GM03348 (cell line): ENCODE data around the gene FIGLA.
"Not testable (repeated sequence)": the region's sequence is repeated elsewhere in the genome, so short reads cannot be mapped to it uniquely, and the experiment has no call there.

Experiments used
- DNase-seq: peaks from one replicate; pipeline ENCODE4 v3.0.0; 2012; ENCODE audit warnings: low spot score

Gene FIGLA

DNA sequence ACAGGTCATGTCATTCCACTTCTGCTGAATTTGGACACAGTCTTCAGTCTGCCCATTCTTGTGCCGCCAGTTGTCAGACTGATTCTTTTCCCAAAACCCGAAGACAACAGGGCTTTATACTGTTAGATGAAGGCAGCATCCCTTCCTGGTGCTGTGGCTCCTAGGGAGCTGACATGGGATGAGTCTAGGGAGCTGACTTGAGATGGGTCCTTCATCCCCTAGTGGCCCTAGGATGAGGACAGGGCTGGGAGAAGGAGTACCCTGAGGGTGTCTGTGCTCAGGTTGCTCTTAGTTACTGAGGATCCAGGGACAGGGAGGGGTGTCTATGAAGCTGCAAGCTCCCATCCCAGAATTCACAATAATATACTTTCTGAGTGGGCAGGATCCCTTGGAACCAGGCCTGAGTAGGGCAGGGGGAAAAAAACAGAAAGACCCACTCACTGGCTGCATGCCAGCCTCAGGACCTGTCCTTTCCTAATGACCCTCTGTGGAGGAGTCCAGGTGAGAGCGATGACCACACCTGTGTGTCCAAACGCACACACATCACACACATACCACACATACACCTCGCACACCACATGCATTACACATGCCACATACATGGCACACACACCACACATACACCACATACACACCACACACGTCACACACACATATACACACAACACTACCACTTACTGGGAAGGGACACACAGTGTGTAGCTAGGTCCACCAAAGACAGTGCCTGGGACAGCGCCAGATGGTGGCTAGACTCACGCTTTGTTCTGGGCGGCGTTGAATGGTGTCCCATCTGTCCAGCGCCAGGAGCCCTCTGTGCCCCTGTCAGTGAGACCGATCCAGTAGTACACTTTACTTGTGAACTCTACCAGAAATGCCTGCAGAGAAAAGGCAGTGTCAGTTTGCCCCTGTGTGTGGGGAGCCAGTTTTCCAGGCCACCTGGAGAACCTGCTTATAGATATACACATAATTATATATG lies 18.8 kb upstream of the FIGLA start:
- DNase-seq = no peak

DNA sequence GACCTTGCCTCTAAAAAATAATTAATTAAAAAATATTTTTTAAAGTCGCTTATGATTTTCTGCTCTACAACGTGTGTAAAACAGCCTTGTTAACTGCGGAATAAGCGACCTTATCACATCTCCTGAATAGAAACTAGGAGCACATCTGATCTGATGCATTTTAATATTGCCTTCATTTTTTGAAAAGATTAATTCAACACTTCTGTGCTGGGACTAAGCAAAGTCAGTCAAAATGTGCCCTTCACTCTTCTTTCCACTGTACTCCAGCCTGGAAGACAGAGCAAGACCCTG lies 17.3 kb upstream of the FIGLA start:
- no peak for DNase-seq

DNA sequence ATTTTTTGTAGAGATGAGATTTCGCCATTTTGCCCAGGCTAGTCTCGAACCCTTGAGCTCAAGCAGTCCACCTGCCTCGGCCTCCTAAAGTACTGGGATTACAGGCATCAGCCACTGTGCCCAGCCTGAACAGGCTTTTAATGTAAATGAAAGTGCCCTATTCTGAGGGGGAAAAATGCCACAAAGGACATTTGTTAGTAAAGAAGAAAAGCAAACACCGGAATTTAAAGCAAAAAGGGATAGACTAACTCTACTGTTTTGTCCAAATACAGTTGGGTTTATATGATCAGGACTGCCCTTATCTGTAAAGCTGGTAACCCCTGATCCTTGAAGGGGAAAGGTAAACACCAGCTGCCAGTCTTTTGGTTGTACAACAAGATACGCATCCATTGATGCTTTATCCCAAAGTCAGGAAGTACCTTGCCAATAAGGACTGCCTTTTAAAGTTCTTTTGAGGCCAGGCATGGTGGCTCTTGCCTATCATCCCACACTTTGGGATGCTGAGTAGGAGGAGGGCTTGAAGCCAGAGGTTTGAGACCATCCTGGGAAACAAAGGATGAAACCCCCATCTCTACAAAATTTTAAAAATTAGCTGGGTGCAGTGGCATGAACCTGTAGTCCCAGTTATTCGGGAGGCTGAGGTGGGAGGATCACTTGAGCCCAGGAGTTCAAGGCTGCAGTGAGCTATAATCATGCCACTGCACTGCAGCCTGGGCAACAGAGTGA lies 16.8 kb upstream of the FIGLA start:
- DNase-seq = no peak

DNA sequence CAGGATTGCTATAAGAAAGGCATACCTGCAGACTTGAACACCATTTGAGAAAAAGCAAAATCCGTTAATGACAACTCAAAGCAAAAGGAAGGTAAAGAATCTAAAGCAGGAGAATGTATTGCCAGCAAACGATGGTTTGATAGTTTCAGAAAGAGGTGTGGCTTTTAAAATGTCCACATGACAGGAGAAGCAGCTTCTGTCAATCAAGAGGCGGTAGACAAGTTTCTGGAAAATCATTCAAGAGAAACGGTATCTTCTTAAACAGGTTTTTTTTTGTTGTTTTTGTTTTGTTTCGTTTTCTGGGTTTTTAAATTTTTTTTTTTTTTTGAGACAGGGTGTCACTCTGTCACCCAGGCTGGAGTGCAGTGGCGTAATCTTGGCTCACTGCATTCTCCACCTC lies 16.2 kb upstream of the FIGLA start:
- no peak for DNase-seq

DNA sequence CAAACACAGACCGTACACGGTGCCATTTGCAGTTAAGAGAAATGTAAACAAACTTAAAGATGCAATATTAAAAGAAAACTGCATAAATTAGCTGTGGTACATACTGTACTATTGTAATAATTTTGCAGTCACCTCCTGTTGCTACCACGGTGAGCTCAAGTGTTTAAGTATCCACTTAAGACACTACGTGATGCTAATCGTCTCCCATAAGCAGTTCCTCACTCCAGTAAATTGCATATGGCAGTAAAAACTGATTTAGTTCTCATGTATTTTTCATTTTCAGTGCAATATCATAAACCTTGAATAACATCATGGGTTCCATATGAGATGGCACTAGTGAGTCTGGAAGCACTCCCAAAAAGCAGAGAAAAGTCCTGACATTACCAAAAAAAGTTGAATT lies 15.6 kb upstream of the FIGLA start:
- no peak for DNase-seq

DNA sequence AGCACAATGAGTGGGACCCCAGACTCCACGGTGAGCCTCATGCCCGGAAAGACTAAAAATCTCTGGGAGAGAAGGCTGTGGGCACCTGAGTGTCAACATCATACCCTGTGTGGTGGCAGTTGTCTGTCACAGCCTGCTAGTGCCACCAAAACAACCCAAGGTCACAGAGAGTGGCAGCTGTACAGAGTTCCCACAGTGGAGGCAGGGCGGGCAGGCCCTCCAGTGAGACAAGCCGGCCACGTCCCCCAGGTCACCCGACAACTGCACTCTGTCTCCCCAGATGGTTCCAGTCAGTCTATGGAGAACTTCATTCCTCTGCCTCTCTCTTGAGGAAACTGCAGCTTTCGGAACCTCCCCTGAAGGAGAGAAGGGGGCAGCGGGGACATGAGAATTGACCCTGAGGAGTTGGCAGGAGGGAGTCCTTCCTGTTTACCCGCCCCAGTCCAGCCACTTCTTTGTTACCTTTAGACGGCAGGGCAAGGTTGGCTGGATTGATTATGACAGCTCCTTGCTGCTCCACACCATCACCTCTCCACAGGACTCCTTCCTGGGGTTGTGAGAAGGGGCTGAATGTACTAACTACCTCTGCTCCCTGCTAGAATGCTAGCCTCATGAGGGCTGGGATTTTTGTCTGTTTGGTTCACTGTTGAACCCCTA lies 11.3 kb upstream of the FIGLA start:
- no peak for DNase-seq

DNA sequence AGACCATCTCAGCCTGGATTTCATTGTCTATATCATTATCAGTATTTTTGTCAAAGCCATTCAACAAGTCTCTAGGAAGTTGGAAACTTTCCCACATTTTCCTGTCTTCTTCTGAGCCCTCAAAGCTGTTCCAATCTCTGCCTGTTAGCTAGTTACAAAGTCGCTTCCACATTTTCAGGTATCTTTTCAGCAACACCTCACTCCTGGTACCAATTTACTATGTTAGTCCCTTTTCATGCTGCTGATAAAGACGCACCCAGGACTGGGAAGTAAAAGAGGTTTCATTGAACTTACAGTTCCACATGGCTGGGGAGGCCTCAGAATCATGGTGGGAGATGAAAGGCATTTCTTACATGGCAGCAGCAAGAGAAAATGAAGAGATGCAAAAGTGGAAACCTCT lies 9.3 kb upstream of the FIGLA start:
- DNase-seq = no peak

DNA sequence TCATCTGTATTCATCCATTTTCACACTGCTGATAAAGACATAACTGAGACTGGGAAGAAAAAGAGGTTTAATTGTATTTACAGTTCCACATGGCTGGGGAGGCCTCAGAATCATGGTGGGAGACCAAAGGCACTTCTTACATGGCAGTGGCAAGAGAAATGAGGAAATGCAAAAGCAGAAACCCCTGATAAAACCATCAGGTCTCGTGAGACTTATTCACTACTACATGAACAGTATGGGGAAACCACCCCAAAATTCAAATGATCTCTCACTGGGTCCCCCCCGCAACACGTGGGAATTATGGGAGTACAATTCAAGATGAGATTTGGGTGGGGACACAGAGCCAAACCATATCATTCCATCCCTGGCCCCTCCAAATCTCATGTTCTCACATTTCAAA lies 7.6 kb upstream of the FIGLA start:
- not testable (repeated sequence) for DNase-seq

DNA sequence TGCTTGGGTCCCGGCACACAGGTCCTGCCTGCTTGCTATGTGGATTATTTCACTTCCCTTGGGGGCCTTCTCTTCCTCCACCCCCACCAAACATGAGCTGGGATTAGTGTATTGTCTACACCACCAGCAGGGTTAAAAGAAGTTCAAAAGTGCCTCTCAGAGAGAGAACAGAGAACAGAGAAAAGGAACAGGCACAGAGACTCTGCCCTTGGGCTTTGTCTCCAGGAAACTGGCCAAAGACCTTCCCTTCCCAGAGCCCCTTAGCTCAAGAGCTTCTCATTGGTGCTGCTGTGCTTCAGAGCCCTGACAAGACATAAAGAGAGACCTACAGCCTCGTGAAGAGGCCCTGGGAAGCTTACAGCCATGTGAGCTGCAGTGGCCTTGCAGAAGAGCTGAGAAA lies 7.1 kb upstream of the FIGLA start:
- DNase-seq = no peak

DNA sequence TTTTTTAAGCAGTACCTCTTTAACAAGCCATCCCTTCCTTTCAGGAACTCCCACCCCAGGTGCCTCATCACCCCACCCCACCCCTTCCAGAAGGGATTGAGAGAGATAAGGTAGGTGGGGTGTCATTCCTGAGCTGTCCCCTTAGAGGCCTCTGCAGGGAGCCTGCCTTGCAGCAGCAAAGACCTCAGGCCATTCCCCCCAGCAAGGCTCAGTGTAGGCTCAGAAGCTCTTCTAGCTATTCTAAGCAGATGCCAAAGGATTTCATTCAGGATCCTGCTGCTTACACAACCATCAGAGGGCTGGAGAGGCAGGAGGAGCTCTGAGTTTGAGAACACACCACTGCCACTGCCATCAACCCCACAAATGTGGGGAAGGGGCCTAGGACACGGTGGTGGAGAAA lies 5.8 kb upstream of the FIGLA start:
- no peak for DNase-seq

DNA sequence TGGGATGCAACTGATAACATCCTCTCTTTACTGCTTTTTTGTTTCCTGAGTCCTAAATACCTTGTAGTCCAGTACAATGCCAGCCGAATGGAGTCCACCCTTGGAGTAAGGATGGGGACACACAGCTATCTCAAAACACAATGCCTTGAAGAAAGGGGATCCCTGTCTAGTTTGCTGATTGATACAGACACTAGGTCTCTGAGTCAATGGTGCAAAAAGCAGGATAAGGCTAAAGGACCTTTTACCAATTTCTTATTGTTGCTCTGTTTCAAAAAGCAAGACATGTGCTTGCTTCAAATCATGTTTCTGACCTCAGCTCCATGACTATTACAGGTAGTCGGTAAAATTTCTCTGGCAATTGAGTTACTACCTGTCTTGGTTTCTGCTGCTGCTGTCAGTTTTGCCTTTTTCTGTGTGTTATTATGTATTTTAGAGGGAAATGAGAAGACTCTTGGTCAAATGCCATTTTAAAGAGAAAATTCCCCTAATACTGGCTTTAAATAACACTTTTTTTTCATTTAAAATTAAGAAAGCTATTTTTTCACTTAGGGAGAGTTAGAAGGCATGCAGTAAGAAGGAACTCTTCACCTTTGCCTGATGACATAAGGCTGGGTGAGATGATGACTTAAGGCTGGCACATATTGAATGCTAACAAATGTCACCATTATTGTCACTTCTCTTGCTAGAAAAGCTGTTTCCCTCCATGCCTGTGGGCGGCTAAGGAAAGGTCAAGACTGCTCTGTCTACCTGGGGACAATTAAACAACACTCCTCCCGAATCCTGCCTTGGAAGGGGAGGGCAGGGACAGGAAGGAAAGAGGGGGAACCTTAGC lies 4.9 kb upstream of the FIGLA start:
- no peak for DNase-seq

DNA sequence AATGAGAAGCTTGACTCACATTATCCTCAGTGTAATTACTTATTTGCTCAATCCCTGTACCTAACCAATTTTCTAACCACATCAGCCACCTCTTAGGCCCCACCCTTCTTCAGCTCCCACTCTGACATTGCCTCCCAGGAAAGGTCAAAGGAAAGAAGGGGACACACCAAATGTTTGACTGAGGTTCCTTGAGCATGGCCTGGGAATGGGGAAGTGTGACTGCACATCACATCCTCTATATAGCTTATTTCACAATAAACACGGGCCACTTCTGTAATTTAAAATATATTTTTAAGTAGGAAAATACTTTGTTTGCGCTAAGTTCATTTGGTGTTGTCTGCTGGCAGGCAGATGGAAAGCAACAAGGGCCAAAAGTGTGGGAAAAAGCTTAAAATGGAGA lies 3.0 kb upstream of the FIGLA start:
- no peak for DNase-seq

DNA sequence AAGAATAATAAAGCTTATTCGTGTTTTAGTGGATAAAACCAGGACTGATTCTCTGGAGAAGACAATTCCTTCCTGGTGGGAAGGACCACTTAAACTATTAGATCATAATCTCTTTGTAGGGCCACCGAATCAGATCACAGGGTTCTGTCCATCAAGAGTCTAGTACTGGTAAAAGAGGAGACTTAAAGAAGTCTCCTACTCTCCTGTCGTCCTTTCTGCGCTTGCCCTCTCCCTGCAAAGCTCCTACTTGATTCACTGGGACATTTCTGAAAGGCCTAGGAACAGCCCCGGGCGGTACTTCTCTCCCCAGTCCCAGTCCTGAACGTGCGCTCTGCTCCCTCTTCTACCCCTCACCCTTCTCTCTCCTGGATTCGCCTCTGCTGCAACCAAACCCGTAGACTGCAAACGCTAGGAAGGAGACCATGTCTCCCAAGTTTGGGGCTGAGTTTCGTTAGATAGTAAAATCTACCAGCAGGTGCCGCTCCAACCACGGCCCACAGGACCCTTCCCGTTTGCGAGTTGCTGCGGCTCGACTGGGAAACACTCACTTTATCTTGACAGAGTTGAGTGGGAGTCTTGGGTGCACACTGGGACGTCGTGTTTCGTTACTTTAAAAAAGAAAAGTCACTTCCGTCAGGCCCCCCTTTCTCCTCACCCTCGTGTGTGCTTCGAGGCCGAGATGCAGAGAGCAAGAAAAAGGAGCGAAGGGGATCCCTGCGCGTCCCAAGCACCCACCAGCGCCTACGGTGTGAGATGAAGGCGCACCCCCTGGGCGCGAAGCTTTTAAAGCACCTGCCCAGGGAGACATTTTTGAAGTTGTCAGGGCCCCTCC lies 923 bp downstream of the FIGLA start:
- DNase-seq = peak; percentile 76

DNA sequence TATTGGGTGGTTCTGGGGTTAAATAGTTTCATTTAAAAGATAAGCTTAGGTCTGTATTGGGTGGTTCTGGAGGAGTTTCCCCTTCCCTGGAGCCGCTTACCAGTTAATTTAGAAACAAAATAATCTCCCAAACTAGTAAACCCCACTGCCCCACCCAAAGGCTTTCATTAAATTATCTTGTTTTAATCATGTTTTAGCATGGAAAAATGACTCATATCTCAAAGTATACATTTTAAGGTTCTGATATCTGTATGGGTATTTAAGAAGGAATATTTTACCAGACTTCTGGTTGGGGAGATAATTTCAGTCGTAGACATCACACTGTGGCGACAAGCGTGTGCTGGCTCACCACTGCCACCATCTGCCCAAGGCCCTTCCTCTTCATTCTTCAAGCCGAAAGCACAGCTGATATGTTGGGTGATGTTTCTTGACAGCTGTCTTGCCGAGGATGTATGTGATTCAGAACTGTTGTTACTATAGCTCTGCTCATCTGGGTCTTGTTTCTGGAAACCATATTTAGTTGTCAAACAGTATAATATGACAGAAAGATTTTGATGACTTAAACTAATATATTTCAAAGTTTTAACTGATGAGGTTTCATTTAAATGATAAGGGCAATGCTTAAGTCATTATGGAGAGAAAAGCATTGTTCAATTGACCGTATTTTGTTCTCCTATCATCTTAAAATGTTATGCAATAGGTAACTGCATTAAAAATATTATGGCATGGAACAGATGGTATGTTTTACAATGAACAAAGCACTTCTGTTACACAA lies 5.1 kb downstream of the FIGLA start:
- DNase-seq = peak; percentile 57

DNA sequence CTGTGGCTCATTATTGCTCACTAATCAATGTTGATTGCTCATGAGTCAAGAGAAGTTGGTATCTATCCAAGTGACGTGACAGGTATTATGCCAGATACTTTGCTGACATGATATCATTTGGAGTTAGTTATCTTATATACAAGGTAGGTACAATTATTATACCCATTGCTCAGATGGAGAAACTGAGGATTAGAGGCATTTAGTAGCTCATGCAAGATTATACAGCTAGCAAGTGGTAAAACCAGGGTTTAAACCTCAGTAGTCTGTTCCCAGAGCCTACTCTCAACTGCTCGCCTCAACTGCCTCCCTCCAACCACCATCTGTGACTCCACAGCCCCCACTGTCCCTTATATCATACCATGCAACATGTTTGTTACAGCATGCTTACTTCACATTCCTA lies 6.1 kb downstream of the FIGLA start:
- DNase-seq = no peak

DNA sequence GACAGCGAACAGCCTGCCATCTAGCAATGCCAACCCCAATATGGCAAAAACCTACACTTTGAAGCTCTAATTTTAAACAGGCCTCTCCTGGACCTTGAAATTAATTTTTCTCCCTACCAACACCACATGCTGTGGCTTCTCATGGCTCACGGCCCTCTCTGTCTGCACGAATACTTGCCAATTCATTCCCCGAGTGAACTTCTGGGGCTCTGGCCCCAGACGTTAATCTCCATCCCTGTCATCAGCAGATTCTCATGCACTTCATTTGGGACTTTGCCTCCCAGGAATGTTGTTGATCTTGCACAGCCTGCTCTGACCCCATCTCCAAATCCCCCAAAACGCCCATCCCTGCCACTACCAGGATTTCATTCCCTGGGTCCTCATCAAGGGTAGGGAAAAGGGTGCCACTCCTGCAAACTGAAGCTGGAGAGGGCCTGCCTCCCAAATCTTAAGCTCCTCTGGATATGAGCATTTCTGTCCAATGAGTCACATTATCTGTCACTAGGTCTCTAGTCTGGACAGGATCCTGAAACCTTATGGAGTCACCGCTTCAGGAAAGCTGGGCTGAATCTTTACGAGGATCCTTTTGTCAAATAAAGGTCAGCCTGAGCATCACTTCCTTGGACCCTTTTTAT lies 10.4 kb downstream of the FIGLA start:
- peak; percentile 77 for DNase-seq

DNA sequence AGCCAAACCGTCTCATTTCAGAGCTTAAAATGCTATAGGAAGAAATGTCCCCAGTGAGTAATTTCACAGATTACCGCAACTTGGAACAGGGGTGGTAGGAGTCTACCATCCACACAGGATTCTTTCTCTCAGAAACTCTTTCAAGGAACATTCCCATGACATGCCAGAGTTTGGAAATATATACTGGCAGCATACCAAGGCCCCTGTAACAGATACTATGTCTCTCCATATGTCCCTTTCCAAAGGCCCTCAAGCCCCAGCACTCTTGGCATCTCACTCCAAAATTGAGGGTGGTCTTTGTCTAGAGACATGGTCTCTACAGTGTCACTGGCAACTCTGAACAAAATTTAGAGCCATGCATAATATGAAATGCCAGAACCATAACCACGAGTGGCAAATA lies 11.0 kb downstream of the FIGLA start:
- DNase-seq = no peak

DNA sequence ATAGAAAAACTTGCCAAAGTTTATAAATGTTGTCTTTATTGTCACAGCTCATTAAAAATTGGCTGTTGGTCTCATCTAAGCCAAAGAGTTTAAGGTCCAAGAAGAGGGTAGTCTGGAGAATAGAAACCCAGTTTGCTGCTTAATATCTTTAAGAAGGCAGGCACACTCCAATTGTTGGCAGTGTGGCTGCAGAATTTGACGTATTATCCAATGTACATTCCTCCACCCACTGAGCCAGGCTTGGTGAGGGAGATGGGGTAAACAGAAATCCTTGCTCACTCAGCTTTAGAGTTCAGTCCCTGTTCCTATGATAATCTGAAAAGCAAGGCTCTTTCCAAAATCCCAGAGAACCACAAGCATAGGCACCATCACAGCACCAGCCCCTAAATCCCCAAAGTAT lies 11.8 kb downstream of the FIGLA start:
- no peak for DNase-seq

DNA sequence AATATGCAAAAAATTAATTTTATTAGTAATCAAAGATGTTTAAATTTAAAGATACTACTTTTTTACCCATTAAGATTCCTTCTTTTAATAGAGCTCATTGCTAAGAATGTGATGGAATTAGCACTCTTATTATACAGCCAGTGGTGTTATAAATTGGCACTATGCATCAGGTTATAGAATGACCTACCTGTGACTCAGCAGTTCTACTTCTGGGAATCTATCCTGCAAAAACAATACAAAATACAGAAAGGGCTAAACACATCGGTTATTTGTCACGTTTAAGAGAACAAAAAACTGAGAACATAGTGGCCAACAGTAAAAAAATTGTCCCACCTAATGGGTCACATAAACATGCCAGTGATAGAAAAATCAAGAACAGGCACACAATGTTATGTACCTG lies 13.0 kb downstream of the FIGLA start:
- DNase-seq = no peak

DNA sequence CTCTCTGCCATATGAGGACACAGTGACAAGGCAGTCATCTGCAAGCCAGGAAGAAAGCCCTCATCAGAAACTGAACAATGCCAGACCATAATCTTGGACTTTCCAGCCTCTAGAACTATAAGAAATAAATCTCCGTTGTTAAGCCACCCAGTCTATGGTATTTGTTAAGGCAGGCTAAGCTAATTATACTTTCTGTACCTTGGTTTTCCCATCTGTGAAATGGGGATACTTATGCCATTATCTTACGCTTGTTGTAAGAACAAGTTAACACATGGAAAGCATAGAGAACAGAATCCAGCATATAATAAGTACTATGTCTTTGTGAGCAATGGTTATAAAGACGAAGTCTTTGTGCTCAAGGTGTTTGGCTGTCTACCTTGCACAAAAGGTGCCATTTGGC lies 14.2 kb downstream of the FIGLA start:
- no peak for DNase-seq
